Measurements from ENCODE around the gene SLC17A5.
A peak's percentile ranks its signal among the peaks of the same experiment; 100 is the strongest.

SLC17A5 gene

GRCh38 chr6:73648166-73648565 lies 5.6 kb downstream of the SLC17A5 start:
- TF ChIP-seq SP1 (IDR thresholded peaks at IDR 0.05) (no peak), SUZ12 (IDR thresholded peaks at IDR 0.05) (no peak), TARDBP (IDR thresholded peaks at IDR 0.05) (no peak), CTBP1 (IDR thresholded peaks at IDR 0.05; ENCODE audit: borderline replicate concordance) (no peak), ELF4 (IDR thresholded peaks at IDR 0.05) (no peak), LEF1 (IDR thresholded peaks at IDR 0.05; ENCODE audit: borderline replicate concordance) (no peak), FOXA1 (IDR thresholded peaks at IDR 0.05) (no peak)
- DNase-seq (ENCODE audit: extremely low spot score) = no peak
- ChIA-PET POLR2A (no interaction called here), CTCF (interaction anchor here (0.6 kb wide), 1 partner anchor 424 kb away, joined by 5 read pairs; no protein-coding TSS in a partner anchor)

DNA sequence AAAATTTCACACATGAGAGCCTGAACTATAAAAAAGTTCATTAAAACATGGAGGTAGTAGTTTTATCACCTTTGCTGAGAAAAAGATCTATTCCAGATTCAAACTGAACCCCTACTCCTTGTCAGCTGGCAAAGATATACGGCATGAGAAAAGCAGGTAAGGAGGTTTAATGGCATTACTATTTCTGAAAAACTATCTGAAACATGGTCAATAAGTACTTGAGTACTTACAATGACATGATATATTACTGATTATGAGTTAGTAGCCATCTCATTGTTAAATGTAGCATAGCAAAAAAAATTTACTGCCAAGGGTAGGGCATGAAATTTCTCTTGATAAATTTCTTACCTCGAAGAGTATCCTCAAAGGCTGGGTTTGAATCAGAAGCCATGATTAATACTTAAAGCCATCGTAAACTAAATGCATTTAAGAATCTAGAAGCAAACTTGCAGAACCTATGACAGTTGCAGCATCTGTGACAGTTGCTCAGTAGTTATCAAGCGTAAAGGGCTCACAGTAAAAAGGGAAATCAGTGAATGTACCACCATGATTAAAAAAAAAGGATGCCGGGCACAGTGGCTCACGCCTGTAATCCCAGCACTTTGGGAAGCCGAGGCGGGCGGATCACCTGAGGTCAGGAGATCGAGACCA lies 8.7 kb downstream of the SLC17A5 start:
- DNase-seq (ENCODE audit: extremely low spot score) = no peak
- TF ChIP-seq, protein P1, sequence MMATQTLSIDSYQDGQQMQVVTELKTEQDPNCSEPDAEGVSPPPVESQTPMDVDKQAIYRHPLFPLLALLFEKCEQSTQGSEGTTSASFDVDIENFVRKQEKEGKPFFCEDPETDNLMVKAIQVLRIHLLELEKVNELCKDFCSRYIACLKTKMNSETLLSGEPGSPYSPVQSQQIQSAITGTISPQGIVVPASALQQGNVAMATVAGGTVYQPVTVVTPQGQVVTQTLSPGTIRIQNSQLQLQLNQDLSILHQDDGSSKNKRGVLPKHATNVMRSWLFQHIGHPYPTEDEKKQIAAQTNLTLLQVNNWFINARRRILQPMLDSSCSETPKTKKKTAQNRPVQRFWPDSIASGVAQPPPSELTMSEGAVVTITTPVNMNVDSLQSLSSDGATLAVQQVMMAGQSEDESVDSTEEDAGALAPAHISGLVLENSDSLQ (IDR thresholded peaks at IDR 0.05) = peak; percentile 56
- TF ChIP-seq ZNF384 (IDR thresholded peaks at IDR 0.05) = no peak
- ChIA-PET CTCF (interaction anchor here (0.6 to 1.7 kb wide), 2 partner anchors 8 to 34 kb away, joined by 3 to 6 read pairs; no protein-coding TSS in a partner anchor), POLR2A (interaction anchor here (1.4 kb wide), 2 partner anchors 9 kb away, joined by 4 to 8 read pairs; partner anchors contain the start of gene SLC17A5)

DNA sequence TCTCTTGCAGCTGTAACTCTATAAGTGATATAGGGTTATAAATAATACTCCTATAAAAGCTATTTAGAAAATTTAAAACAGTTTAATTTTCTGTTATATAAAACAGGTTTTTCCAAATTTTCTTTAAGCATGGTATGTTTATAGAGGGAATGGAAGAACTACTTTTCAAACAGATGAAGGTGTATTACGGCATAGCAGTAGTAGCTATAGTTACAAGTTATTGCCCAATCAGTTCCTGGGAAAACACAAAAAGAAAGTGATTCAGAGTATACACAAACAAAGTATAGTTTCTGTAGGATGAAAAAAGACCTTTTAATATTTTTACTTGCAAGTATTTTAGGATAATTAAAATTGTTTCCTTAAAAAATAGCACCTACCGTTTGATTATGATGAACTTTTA lies 9.8 kb downstream of the SLC17A5 start:
- ChIA-PET CTCF (interaction anchor here (1.7 kb wide), 1 partner anchor 9 kb away, joined by 6 read pairs; no protein-coding TSS in a partner anchor), POLR2A (interaction anchor here (1.4 kb wide), 1 partner anchor 10 kb away, joined by 8 read pairs; the partner anchor contains the start of gene SLC17A5)
- no peak for DNase-seq (ENCODE audit: extremely low spot score)
- TF ChIP-seq CTBP1 (IDR thresholded peaks at IDR 0.05; ENCODE audit: borderline replicate concordance) (no peak), FOXM1 (IDR thresholded peaks at IDR 0.05; ENCODE audit: borderline replicate concordance) (no peak), FOXK2 (IDR thresholded peaks at IDR 0.05) (no peak), HDGF (IDR thresholded peaks at IDR 0.05; ENCODE audit: borderline replicate concordance) (no peak), NFRKB (IDR thresholded peaks at IDR 0.05) (no peak), TARDBP (IDR thresholded peaks at IDR 0.05) (no peak), FOXA1 (IDR thresholded peaks at IDR 0.05) (no peak)

DNA sequence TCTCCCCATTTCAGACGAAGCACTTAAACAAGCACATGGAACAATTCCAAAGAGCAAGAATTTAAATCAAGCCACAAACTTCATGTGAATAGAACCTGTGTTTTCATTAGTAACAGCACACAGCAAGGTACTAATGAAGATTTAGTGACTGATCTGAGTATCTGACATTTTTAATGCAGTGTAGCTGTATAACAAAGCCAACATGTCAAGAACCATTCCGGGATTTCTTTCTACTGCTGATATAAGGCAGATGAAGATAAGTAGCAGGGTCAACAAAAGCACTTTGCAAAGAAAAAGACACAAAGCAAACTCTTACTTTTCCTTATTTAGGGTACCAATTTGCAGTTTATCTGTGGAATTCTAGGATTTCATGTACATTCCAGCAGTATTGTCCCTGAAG lies 11.3 kb downstream of the SLC17A5 start:
- CTCF ChIA-PET = interaction anchor here (0.6 kb wide), 1 partner anchor 31 kb away, joined by 3 read pairs; no protein-coding TSS in a partner anchor
- POLR2A ChIA-PET = interaction anchor here (1.3 to 1.7 kb wide), 2 partner anchors 122 to 181 kb away, joined by 6 to 8 read pairs; partner anchors contain the start of gene MTO1
- no peak for TF ChIP-seq LEF1 (IDR thresholded peaks at IDR 0.05; ENCODE audit: borderline replicate concordance)
- TF ChIP-seq, protein P1 (IDR thresholded peaks at IDR 0.05) = peak; percentile 53; the same call in 1 of the 2 replicates
- TF ChIP-seq ZNF384 (IDR thresholded peaks at IDR 0.05) = no peak
- TF ChIP-seq ELF4 (IDR thresholded peaks at IDR 0.05) = no peak
- no peak for DNase-seq (ENCODE audit: extremely low spot score)

DNA sequence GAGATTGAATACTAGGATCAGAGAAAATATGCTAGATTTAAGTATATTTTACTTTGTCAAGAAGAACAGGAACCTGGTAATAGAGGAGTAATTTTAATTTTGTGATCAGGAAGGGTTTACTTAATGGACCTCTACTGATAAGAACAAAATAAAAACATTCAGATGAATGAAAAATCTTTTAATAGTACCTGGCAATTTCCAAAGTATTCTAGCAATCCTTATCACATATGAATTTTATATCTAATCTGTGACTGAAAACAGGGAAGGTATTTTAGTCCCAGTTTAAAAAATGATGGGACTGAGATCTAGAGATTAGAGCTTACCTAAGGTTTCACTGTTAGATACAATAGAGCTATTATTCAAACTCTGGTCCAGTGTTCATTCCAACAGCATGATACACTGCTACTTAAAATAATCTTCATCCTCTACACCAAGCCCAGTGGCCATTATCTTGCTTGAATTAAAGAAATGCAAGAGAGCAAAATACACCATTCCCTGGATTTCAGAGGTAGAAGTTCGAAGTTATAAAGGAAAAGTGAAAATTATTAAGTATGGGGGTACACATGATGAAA lies 13.5 kb downstream of the SLC17A5 start:
- ChIA-PET CTCF (interaction anchor here (0.6 to 0.8 kb wide), 2 partner anchors 58 to 120 kb away, joined by 3 read pairs; no protein-coding TSS in a partner anchor), POLR2A (no interaction called here)
- no peak for DNase-seq (ENCODE audit: extremely low spot score)
- no peak for TF ChIP-seq LEF1 (IDR thresholded peaks at IDR 0.05; ENCODE audit: borderline replicate concordance)
- no peak for TF ChIP-seq CTBP1 (IDR thresholded peaks at IDR 0.05; ENCODE audit: borderline replicate concordance)
- no peak for TF ChIP-seq HDGF (IDR thresholded peaks at IDR 0.05; ENCODE audit: borderline replicate concordance)

DNA sequence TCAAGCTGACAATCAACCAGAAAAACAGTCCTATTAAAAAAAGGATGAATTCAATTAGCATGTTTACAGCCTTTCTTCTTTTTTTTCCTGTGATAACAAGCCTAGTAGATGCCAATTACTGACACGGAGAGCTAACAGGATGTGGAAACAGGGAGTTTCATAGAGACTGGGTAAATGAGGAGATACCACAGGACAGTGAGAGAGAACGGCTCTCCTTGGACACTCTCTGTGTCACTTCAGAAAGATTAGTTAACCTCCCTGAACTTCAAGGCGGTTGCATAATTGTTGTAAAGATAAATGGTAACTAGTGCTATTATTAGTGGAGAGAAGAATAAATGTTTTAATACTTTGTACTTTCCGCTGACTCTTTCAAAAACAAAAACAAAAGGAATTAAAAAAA lies 14.8 kb downstream of the SLC17A5 start:
- no peak for DNase-seq (ENCODE audit: extremely low spot score)
- TF ChIP-seq LEF1 (IDR thresholded peaks at IDR 0.05; ENCODE audit: borderline replicate concordance) (no peak), BHLHE40 (IDR thresholded peaks at IDR 0.05; ENCODE audit: borderline replicate concordance) (no peak), ELF4 (IDR thresholded peaks at IDR 0.05) (no peak), FOXA1 (IDR thresholded peaks at IDR 0.05) (no peak), NFRKB (IDR thresholded peaks at IDR 0.05) (no peak), CTBP1 (IDR thresholded peaks at IDR 0.05; ENCODE audit: borderline replicate concordance) (no peak), HDGF (IDR thresholded peaks at IDR 0.05; ENCODE audit: borderline replicate concordance) (no peak), SUZ12 (IDR thresholded peaks at IDR 0.05) (no peak), FOXK2 (IDR thresholded peaks at IDR 0.05) (no peak), ZNF384 (IDR thresholded peaks at IDR 0.05) (no peak), FOXM1 (IDR thresholded peaks at IDR 0.05; ENCODE audit: borderline replicate concordance) (no peak), L3MBTL2 (conservative IDR thresholded peaks at IDR 0.05) (no peak)
- TF ChIP-seq, protein P1 (IDR thresholded peaks at IDR 0.05) = no peak
- POLR2A ChIA-PET = no interaction called here
- CTCF ChIA-PET = no interaction called here

GRCh38 chr6:73637404-73637803 lies 16.4 kb downstream of the SLC17A5 start:
- CTCF ChIA-PET = interaction anchor here (0.8 kb wide), 1 partner anchor 15 kb away, joined by 3 read pairs; no protein-coding TSS in a partner anchor
- TF ChIP-seq ARNT (IDR thresholded peaks at IDR 0.05) (no peak), SUZ12 (IDR thresholded peaks at IDR 0.05) (no peak), CTBP1 (IDR thresholded peaks at IDR 0.05; ENCODE audit: borderline replicate concordance) (no peak), BHLHE40 (IDR thresholded peaks at IDR 0.05; ENCODE audit: borderline replicate concordance) (no peak), FOXA1 (IDR thresholded peaks at IDR 0.05) (no peak), LEF1 (IDR thresholded peaks at IDR 0.05; ENCODE audit: borderline replicate concordance) (no peak)
- DNase-seq (ENCODE audit: extremely low spot score) = no peak

More at GRCh38 chr6:73637404-73637803, 16.4 kb downstream of the SLC17A5 start:
- POLR2A ChIA-PET = no interaction called here
